GM18526 (cell line): ENCODE results near the gene MRPL24.

Source experiments
- POLR2A ChIP-seq: IDR thresholded peaks from 3 replicates; pipeline ENCODE4 v1.6.1; 2011; ENCODE audit not compliant: insufficient read length; ENCODE audit errors: extremely low read depth

The MRPL24 gene

DNA sequence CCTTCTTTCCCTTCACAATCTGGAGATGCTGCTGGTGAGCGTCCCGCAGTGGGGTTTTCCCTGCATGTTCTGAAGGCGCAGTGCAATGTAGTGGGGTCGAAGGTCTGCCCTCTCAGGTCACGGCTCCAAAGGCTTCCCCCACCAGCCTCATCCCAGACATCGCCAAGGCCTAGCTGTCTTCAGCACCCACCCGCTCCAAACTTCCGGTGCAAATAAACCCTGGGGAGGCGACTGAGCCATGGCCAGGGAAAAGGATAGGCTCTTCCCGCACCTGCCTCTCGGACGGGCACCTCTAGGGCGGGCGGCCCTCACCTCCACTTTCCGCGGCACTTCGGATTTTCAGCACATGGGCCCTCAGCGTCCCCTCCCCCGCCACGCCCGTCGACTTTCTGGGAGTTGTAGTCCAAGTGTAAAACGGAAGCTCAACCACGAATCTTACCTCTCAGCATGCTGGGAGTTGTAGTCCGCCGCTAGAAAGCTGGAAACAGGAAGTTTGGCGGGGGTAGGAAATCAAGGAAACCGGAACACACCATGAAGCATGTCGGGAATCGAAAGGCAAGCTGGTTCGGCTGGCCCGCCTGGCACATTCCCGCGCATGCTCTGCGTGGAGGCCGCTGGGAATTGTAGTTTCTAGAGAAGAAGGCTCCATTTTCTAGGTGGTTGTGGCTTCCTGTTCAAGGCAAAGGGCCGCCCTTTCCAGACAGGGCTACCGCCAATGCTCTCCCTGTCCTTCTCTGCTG, at the start of gene MRPL24:
Gene MRPL24, minus strand, starts transcription at position 348 of the 740 bp plus-strand sequence. CDS start 2,384 bp downstream, outside the sequence.
- TF ChIP-seq POLR2A, result peak; percentile 75

DNA sequence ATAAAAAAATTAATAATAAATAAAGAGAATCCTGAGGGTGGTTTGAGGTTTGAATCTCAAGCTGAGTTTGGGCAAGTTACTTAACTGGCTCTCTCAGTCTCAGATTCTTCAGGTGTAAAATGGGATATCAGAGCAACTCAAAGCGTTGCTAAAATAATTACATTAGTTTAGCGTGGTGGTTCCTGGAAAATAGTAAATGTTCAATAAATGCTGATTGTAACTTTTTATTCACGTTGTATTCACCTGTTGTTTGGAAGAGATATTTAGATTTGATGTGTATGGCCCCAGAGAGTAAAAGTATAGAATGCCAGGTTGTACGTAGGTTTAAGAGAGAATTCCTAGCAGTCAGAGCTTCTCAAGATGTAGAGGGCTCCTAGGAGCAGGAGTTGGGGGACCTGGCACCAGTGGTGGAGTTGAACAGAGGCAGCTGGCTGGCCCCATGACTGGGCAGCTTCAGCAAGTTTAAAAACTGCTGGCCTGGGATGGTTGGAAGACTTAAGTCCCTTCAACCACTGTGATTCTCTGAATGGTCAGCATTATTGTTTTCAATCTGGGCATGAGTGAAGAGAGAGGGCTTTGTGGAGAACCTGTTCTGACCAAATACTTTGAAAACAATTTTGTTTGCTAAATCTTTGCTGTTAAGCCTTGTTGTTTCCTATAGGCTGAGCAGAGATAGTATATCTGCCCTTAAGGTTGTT, 48.9 kb upstream of the MRPL24 start:
- no peak for TF ChIP-seq POLR2A

DNA sequence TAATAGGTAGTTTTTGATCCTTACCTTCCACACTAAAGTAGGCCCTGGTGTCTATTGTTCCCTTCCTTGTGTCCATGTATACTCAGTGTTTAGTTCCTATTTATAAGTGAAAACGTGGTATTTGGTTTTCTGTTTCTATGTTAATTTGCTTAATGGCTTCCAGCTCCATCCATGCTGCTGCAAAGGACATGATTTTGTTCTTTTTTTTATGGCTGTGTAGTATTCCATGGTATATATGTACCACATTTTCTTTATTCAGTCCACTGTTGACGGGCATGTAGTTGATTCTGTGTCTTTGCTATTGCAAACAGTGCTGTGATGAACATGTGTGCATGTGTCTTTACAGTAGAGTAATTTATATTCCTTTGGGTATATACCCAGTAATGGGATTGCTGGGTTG, 47.2 kb upstream of the MRPL24 start:
- TF ChIP-seq POLR2A, result no peak

DNA sequence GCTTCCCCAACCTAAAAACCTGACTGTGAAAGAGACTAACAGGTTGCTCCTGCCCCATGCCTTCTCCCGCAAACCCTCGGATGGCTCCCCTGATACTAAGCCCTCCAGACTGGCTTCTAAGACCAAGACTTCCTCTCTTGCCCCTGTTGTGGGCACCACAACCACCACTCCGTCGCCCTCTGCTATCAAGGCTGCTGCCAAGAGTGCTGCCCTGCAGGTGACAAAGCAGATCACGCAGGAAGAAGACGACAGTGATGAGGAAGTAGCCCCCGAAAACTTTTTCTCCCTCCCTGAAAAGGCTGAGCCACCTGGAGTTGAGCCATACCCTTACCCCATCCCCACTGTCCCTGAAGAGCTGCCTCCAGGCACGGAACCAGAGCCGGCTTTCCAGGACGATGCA, 45.8 kb upstream of the MRPL24 start:
- no peak for TF ChIP-seq POLR2A

DNA sequence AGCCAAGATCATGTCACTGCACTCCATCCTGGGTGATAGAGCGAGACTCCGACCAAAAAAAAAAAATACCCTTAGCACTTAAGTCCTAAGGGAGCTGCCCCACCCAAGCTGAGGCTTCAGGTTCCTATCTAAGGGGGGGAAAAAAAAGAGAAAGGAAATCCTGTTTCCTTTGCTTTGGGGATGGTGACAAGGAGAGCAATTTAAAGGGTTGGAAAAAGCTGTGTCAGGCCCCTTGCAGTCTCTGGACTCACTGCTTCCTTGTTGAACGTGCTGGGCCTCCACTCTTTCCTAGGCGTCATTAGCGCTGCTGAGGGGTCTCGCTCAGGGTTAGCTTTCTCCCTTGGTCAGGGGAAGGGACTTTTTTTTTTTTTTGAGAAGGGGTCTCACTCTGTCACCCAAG, 44.6 kb upstream of the MRPL24 start:
- no peak for TF ChIP-seq POLR2A

DNA sequence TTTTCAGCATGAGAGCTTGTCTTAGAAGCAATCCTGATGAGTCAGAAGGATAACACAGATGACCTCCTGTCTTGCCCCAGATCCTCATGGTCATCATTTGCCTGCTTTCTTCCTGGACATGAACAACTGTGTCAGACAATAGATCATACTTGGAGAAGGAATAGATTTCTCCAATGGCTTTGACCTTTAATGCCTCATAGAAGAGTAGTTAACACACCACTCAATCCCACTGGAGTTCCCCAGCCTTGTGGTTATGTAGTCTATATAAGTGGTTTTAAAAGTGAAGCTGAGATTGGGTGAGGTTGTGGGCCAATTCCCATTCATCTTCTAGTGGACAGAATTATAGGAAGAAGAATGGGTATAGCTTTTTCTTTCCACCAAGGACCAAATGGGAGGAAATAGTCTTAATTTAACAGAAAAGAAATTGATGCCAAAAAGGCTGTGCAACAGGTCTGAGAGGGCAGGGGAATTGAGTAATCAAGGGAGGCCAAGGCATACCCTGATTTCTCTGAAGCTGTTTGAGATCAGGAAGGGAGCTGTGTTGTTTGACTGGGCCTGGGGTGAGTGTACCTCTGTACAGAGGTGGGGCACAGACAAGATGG, 40.8 kb upstream of the MRPL24 start:
- no peak for TF ChIP-seq POLR2A

DNA sequence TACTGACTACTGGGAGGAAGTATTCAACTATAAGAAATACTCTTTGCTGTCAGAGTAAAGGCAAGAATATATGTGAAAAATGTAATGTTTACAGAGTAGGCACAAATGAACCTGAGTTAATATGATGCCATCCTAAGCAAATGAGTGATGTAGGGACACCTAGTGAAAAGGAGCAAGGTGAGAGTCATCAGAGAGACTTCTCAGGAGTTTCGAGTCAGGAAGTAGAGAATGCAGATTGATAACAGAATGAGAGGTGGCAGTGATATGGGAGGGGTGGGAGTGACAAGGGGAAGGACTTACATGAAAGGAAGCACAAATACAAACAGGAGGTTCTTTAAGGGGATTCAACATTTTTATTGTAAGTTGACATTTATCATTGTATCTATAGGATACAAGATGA, 36.7 kb upstream of the MRPL24 start:
- TF ChIP-seq POLR2A, result no peak

DNA sequence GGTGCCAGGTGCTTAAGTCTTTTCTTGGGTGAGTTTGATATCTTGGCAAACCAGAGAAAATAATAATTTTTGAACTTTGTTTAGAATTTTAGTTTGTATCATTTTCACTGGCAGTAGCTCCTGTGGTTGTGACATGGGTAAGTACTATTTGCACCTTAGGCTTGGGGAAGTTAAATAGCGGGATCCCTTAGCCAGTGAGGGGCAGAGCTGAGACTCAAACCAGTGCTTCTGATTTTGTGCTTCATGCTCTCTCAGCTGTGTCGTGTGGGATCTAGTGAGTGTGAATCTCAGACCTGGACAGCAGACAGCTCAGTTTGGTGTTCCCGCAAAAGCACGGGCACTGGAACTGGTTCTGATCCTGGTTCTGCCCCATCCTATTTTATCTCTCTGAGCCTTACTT, 36.1 kb upstream of the MRPL24 start:
- no peak for TF ChIP-seq POLR2A

DNA sequence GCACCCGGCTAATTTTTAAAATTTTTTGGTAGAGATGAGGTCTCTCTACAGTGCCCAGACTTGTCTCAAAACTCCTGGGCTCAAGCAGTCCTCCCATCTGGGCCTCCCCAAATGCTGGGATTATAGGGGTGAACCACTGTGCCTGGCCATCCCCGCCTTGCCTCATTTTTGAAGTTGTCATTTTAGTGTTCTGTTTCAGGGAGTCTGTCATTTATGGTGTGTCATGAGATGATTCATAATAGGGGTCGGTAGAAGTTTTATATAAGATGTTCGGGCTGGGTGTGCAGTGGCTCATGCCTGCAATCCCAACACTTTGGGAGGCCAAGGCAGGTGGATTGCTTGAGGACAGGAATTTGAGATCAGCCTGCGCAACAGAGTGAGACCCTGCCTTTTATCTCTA, 34.9 kb upstream of the MRPL24 start:
- no peak for TF ChIP-seq POLR2A

DNA sequence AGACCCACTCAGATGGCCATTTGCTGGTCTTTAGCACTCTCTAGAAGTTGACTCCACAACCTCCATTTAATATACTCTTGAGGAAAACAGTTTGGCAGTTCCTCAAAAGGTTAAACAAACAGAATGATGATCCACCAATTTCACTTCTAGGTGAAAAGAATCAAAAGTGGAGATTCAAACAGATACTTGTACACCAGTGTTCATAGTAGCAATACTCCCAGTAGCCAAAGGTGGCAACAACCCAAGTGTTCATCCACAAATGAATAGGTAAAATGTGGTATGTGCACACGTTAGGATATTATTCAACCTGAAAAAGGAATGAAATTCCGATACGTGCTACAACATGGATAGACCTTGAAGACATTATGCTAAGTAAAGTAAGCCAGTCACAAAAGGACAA, 32.7 kb upstream of the MRPL24 start:
- no peak for TF ChIP-seq POLR2A

DNA sequence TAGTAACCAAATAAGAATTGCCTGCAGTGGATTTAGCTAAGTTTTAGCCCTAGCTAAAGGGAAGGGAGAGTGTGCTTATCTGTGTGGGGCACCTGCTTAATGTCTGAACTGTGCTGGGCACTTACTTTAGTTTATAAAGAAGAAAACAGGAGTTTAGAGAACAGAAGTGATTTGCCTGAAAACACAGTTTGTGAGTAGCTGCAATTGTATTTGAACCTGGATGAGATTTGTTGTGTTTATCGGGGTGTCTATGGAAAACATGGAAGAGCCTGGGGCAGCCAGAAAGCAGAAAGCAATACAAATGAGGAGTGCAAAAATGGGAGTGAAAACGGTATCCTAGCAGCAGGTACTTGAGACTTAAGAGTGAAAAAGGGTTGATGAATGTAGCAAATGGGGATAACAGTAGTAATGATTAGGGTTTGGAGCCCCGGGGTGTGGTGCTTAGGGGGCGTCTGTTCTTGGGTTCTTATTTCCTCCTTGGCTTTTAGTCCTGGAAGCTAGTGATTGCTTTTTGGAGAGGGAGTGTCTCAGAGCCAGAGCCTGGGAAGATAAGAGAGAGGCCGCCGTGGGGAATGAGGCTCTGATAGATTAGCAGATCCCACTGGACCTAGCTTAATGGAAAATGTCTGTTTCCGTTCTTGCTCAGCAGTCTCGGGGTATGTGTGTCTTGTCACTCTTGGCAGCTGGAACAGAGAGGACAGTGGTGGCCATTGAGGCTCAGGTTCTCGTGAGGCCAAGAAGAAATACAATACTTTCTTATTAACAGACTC, 32.0 kb upstream of the MRPL24 start:
- TF ChIP-seq POLR2A, result no peak

DNA sequence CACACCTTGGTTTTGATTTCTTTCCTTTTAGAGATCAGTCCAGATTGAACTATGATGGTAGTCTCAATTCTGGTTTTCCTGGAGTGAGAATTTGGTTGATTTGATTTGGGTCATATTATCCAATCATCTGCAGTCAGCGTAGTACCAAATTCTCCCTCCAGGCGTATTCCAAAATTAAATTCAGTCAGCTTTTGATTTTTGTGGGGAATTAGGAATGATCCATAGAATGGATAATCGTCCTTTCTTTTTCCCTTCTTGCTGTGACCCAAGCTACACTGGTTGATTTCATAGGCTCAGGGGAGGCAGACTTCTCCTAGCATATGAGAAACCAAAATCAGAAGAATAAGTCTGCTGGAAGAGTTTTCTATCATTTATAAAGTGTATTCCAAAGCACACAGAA, 31.3 kb upstream of the MRPL24 start:
- no peak for TF ChIP-seq POLR2A

DNA sequence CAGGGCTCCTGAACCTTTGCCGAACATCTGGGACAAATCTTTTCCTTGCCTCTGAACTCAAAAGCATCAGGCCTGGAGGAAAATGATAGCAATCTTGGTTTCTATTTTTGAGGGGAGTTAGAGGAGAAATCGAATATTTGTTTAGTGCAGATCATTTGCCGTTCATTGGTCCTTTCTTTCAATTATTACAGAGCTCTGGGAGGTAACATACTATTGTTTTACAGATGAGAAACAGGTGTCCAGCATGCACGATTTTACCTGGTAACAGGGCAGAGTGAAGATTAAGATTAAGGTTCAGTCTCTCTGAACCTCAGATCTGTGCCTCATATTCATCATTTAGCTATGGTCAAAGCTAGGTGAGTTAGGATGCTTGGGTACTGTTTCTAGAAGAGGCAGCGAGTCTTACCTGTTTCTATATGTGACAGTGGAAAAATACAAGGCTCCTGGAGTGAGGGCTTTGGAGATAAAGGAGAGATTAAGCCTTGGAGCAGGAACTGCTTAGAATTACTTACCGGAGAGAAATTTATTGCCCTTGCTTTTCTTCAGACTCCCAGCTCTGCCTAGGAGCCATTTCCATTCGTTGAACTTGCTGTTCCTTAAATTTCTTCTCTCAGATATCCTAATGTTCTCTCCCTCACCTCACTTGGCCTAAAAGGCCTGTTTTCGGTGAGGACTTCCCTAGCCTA, 27.9 kb upstream of the MRPL24 start:
- TF ChIP-seq POLR2A, result no peak

DNA sequence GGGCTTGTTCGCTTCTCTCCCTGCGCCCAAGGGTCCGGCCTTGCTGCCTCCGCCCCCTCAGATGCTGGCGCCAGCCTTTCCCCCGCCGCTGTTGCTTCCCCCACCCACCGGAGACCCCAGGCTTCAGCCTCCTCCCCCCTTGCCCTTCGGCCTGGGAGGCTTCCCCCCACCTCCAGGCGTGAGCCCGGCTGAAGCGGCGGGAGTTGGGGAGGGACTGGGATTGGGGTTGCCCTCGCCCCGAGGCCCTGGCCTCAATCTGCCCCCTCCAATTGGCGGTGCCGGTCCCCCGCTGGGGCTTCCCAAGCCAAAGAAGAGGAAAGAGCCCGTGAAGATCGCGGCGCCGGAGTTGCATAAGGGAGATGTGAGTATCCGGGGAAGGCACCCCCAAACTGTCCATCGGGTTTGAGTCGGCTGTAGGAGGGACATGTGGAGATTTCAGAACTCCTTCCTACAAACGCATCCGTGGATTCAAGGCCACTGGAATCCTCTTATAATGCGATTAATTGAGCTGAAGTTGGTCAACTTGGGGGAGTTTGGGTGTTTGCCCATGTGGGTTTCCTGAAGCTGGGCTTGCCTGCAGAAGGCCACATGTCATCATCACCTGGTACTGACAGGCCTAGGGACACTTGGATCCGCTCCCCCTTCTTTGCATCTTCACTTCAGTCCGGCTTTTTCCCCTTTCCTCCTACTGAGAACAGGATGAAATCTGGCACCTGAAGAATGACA, 27.2 kb upstream of the MRPL24 start:
- no peak for TF ChIP-seq POLR2A
